Neural cell (in vitro differentiated cells): ENCODE results near the gene IL17REL.

Source experiments
- EZH2 ChIP-seq: fragments of 200-600, 300-800 bp; shearing (Covaris generic), sonication (generic); IDR thresholded peaks from 2 replicates; pipeline ENCODE4 v1.6.1; 2014; ENCODE audit warnings: antibody characterized with exemption, low read length, borderline replicate concordance, mild to moderate bottlenecking; ENCODE audit not compliant: insufficient read depth, poor library complexity, severe bottlenecking
- MXI1 ChIP-seq: fragments of 450-650 bp; conservative IDR thresholded peaks from 2 replicates; pipeline ENCODE4 v1.6.1; 2014; ENCODE audit warnings: antibody characterized with exemption, mild to moderate bottlenecking; ENCODE audit not compliant: poor library complexity, severe bottlenecking
- POLR2AphosphoS5 ChIP-seq: IDR thresholded peaks from 2 replicates; pipeline ENCODE4 v1.6.1; 2012
- RAD21 ChIP-seq: fragments of 450-650 bp; conservative IDR thresholded peaks from 2 replicates; pipeline ENCODE4 v1.6.1; 2014; ENCODE audit warnings: antibody characterized with exemption, mild to moderate bottlenecking, moderate library complexity
- SMC3 ChIP-seq: fragments of 450-650 bp; conservative IDR thresholded peaks from 2 replicates; pipeline ENCODE4 v1.6.1; 2014; ENCODE audit warnings: antibody characterized with exemption, mild to moderate bottlenecking, moderate library complexity; ENCODE audit not compliant: poor library complexity
- TF ChIP-seq, protein P1 (sequence below): fragments of 450-650 bp; IDR thresholded peaks from 2 replicates; pipeline ENCODE4 v1.5.1; 2014; ENCODE audit warnings: antibody characterized with exemption, mild to moderate bottlenecking, moderate library complexity; ENCODE audit not compliant: poor library complexity, severe bottlenecking

DNA sequence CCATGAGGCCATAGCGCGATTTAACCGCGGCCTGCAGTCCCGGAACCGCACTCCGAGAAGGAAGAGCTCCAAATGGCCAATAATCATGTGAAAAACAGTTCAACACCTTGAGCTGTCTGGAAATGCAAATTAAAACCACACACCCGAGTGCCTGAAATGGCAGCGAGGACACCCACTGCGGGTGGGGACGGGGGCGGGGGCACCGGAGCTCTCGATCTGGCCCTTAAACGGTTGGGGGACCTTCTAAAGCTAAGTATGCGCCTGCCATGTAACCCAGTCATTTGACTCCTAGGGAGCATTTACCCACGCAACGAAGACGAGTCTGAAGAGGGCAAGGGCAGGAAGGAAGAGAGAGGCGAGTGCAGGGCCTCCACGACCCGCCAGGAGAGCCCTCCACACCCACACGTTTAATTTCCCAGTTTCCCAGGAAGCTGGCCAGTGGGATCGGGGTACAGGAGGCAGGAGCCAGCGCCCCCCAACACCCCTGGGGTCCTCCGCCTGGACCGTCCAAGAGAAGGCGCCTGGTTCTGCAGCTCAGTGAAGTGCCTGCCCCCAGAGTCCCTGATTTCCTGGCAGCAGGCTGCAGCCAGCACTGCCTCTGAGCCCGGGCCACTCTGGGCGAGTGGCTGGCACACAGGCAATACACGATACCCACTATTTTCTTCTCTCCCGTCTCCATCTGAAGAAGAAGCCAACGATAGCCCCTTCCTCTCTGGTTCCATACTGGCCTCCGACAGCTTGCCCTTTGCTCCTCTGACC lies 43.8 kb upstream of the IL17REL start:
- TF ChIP-seq, protein P1, sequence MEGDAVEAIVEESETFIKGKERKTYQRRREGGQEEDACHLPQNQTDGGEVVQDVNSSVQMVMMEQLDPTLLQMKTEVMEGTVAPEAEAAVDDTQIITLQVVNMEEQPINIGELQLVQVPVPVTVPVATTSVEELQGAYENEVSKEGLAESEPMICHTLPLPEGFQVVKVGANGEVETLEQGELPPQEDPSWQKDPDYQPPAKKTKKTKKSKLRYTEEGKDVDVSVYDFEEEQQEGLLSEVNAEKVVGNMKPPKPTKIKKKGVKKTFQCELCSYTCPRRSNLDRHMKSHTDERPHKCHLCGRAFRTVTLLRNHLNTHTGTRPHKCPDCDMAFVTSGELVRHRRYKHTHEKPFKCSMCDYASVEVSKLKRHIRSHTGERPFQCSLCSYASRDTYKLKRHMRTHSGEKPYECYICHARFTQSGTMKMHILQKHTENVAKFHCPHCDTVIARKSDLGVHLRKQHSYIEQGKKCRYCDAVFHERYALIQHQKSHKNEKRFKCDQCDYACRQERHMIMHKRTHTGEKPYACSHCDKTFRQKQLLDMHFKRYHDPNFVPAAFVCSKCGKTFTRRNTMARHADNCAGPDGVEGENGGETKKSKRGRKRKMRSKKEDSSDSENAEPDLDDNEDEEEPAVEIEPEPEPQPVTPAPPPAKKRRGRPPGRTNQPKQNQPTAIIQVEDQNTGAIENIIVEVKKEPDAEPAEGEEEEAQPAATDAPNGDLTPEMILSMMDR: no peak
- TF ChIP-seq EZH2 (no peak), SMC3 (no peak), RAD21 (no peak), POLR2AphosphoS5 (no peak), MXI1 (no peak)
